ENCODE measurements around the gene TRPM7. TPM values are rescaled to one million over a fixed set of nuclear protein-coding genes. Genes with fewer than 3 reads are reported as not detected.

TRPM7 gene
- total and polyA plus RNA-seq, 9 of the 15 experiments (the other 6 are each of a cell fraction or from before 2014, with no cell fraction given): 12.3 to 59.2 (median 31.5) TPM

GRCh38 chr15:50685976-50686468, 575 bp downstream of the TRPM7 start (continued):
- TF ChIP-seq L3MBTL2 (IDR thresholded peaks at IDR 0.05) (no peak), ZNF175 (CRISPR knock-in tag; IDR thresholded peaks at IDR 0.05; ENCODE audit: low read depth) (no peak), CHD4 (IDR thresholded peaks at IDR 0.05; ENCODE audit: insufficient read depth, insufficient replicate concordance, low read depth, low read length, poor library complexity, severe bottlenecking) (no peak), CBX1 (IDR thresholded peaks at IDR 0.05; ENCODE audit: low read depth) (no peak), ZNF354B (CRISPR knock-in tag; IDR thresholded peaks at IDR 0.05) (no peak), PPARD (CRISPR knock-in tag; IDR thresholded peaks at IDR 0.05) (no peak), MLX (CRISPR knock-in tag; conservative IDR thresholded peaks at IDR 0.05) (no peak), GABPB1 (CRISPR knock-in tag; IDR thresholded peaks at IDR 0.05) (peak; percentile 73), SETDB1 (IDR thresholded peaks at IDR 0.05; ENCODE audit: low read length) (no peak), NR0B1 (IDR thresholded peaks at IDR 0.05; ENCODE audit: partially characterized antibody) (no peak), ZNF384 (IDR thresholded peaks at IDR 0.05; ENCODE audit: low read depth, low read length) (no peak), KAT7 (CRISPR knock-in tag; IDR thresholded peaks at IDR 0.05; ENCODE audit: borderline replicate concordance) (peak; percentile 94), MCM5 (IDR thresholded peaks at IDR 0.05; ENCODE audit: low read depth) (no peak), ZNF551 (CRISPR knock-in tag; IDR thresholded peaks at IDR 0.05) (no peak), MTF1 (CRISPR knock-in tag; IDR thresholded peaks at IDR 0.05; ENCODE audit: borderline replicate concordance) (no peak), ZNF146 (CRISPR knock-in tag; IDR thresholded peaks at IDR 0.05; ENCODE audit: unreplicated experiment) (no peak), SLC30A9 (CRISPR knock-in tag; IDR thresholded peaks at IDR 0.05) (no peak), ELF2 (CRISPR knock-in tag; IDR thresholded peaks at IDR 0.05) (no peak), NR1H2 (CRISPR knock-in tag; IDR thresholded peaks at IDR 0.05) (peak; percentile 14; the same call in 1 of the 2 replicates), FOXK2 (conservative IDR thresholded peaks at IDR 0.05 in 1 of 2, IDR thresholded peaks at IDR 0.05 in 1 of 2; ENCODE audit: low read depth in 2 of 2) (no peak), KDM1A (IDR thresholded peaks at IDR 0.05) (no peak), ZNF134 (CRISPR knock-in tag; conservative IDR thresholded peaks at IDR 0.05) (0 out of 2 replicates have a peak, but pooled peaks have one; percentile 35)
- TF ChIP-seq, protein P1, sequence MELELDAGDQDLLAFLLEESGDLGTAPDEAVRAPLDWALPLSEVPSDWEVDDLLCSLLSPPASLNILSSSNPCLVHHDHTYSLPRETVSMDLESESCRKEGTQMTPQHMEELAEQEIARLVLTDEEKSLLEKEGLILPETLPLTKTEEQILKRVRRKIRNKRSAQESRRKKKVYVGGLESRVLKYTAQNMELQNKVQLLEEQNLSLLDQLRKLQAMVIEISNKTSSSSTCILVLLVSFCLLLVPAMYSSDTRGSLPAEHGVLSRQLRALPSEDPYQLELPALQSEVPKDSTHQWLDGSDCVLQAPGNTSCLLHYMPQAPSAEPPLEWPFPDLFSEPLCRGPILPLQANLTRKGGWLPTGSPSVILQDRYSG (tag; conservative IDR thresholded peaks at IDR 0.05; ENCODE audit: low read depth): no peak
- TF ChIP-seq, protein P2, sequence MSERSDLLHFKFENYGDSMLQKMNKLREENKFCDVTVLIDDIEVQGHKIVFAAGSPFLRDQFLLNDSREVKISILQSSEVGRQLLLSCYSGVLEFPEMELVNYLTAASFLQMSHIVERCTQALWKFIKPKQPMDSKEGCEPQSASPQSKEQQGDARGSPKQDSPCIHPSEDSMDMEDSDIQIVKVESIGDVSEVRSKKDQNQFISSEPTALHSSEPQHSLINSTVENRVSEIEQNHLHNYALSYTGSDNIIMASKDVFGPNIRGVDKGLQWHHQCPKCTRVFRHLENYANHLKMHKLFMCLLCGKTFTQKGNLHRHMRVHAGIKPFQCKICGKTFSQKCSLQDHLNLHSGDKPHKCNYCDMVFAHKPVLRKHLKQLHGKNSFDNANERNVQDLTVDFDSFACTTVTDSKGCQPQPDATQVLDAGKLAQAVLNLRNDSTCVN (CRISPR knock-in tag; IDR thresholded peaks at IDR 0.05): no peak
- TF ChIP-seq, protein P3, sequence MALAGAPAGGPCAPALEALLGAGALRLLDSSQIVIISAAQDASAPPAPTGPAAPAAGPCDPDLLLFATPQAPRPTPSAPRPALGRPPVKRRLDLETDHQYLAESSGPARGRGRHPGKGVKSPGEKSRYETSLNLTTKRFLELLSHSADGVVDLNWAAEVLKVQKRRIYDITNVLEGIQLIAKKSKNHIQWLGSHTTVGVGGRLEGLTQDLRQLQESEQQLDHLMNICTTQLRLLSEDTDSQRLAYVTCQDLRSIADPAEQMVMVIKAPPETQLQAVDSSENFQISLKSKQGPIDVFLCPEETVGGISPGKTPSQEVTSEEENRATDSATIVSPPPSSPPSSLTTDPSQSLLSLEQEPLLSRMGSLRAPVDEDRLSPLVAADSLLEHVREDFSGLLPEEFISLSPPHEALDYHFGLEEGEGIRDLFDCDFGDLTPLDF (CRISPR knock-in tag; IDR thresholded peaks at IDR 0.05): peak; percentile 62; the same call in 1 of the 2 replicates
